Measurements from ENCODE around the gene NKG7.
"Not testable (repeated sequence)": the region's sequence is repeated elsewhere in the genome, so short reads cannot be mapped to it uniquely, and the experiment has no call there.

NKG7 gene, protein sequence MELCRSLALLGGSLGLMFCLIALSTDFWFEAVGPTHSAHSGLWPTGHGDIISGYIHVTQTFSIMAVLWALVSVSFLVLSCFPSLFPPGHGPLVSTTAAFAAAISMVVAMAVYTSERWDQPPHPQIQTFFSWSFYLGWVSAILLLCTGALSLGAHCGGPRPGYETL

DNA sequence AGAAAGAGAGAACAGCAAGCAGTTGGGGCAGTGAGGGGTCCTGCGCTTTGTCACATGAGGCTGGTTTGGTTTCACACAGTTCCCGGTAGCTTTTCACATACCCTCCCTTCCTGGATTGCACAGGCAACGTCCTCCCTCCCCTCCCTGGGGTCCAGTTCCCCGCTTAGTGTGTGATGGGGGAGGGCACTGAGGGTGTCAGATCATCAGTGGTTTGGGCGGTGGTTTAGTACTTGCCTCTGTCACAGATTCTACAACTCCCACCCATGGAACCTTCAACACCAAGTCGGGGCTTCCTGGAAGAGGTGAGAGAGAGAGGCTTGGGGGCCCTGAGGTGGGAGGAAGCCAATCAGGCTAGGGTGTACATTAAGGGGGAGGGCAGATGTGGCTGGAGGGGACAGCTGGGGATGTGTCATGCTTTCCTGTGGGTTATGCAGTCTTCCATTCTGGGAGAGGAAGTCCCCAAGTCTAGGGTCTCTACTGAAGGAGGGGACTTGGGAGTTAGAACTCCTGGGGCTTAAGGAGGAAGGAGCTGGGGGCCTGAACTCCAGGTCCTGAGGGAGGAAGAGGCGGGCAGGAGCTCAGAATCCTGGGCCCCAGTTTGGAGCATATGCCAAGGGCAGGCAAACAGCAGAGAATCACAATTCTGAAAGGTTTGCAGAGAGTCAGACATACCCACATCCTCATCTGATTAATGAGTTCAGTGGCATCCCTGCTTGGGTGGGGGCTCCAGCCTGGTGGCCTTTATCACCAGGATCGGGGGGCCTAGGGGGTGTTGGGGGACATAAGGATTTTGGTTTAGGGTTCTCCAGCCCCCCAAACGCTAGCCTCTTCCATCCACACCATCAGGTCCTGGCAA lies at the start of gene NKG7:
TSS of gene NKG7 (minus strand) at position 6 of the 856 bp plus-strand sequence. CDS start 119 bp downstream, outside the sequence.
- DNase-seq, result peak; percentile 92

DNA sequence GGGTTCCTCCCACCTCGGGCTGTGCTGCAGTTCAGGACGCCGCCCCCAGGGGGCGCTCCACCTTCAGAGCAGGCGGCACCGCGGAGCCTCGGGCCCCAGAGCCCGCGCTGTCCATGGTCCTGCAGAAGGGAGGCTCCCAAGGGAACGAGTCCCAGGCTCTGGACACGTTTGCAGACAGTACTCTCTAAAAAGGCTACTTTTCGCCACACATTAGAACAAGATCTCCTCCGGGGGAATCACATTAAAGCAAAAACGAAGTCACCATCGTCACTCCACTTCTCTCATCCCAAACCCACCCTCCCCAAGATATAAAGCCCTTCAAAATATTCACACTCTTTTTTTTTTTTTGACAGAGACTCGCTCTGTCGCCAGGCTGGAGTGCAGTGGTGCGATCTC lies 49.6 kb upstream of the NKG7 start:
- peak; percentile 68 for DNase-seq

DNA sequence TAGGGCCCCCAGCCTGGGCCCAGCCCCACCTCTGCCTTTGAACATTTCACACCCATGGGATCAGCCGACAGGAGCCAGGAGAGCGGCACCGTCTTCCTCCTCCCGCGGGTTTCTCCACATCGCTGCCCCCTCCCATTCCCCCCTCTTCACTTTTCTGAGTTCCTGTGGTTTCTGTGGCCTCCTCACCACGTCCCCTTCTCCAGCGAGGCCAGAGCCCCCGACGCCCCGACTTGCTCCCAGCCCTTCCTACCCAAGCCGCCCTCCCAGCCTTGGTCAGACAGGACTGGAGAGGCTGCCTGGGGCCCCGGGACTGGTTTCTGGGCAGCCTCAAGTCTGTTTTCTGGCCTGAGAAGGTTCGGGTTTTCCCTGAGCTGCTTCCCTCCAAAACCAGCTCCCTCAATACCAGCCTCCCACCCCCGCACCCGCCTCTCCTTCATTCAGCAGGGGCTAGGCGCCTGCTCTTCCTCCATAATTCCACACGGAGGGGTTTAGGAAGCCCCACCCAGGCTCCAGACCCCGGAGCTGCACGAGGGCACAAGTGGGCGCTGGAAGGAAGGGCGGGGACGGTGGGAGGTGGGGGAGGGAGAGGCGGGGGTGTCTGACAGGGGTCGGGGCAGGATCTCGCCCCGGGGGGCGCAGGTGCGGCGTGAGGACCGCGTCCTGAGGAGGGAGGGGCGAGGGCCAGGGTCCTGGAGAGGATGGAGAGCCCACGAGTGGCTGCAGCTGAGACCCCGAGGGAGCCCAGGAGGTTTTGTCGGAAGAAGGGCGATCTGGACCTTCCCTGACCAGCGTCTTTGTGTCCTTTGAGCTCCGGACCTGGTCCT lies 49.0 kb upstream of the NKG7 start:
- DNase-seq, result no peak

DNA sequence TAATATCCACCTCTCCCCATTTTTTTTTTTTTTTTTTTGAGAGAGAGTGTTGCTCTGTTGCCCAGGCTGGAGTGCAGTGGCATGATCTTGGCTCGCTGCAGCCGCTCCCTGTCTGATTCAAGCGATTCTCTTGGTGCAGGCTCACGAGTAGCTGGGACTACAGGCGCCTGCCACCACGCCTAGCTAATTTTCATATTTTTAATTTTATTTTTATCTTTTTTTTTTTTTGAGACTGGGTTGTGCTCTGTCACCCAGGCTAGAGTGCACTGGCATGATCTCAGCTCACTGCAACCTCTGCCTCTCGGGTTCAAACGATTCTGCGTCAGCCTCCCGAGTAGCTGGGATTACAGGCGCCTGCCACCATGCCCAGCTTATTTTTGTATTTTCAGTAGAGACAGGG lies 48.1 kb upstream of the NKG7 start:
- DNase-seq, result not testable (repeated sequence)

- no peak for DNase-seq
These were observed 46.3 kb upstream of the NKG7 start for GRCh38 chr19:51418707-51419106.

DNA sequence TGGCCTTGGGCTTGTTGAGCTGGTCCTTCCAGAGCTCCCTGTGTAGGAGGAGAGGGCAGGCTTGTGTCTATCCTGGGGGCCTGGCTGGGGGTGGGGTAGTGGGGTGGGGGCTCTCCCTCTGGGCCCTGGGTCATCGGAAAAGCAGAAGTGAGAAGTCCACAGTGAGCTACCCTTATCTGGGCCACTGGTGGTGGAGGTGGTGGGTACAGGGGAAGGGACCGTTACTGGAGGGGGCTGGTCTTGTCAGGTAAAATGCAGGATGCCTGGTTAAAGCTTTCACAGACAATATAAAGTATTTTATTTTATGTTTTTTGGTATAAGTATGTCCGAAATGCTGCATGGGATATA lies 45.3 kb upstream of the NKG7 start:
- no peak for DNase-seq

GRCh38 chr19:51417107-51417809 lies 44.8 kb upstream of the NKG7 start, which contains the start of gene SIGLEC10:
Gene SIGLEC10 (minus strand): TSS chr19:51417642. CDS start chr19:51417581, 61 bp downstream.
- DNase-seq, result no peak

DNA sequence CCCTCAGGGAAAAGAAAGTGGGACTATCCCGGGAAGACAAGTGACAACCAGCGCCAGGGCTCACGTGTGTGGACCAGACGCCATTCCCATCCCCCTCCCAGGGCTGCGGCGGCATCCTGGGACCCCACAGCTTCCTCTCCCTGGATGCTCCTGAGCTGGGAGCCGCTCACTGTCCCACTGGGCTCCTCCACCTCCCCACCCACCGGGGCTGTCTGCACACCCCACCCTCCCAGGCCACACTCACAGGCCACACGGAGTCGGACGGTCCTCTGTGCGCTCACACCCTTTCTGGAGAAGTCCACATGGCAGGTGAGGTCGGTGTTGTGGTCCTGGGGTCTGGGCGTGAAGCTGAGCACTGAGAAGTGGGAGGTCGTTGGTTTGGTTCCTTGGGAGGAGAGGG lies 44.0 kb upstream of the NKG7 start:
- DNase-seq, result not testable (repeated sequence)

DNA sequence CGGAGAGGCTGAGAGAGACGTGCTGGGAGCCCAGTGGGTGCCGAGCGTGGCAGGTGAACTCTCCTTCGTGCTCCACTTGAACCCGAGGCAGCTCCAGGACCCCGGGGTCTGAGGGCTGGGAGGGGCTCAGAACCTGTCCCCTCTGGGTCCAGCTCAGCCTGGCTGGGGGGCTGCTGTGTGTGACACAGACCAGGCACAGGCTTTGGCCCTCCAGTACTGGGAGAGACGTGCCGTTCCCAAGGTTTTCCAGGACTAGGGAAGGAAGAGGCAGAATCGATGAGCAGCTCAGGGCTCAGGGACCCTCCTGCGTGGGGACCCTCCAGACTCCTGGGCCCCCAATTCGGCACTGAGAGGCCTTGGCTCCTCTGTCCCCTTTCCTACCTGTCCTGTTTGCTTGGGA lies 42.7 kb upstream of the NKG7 start:
- DNase-seq, result no peak

DNA sequence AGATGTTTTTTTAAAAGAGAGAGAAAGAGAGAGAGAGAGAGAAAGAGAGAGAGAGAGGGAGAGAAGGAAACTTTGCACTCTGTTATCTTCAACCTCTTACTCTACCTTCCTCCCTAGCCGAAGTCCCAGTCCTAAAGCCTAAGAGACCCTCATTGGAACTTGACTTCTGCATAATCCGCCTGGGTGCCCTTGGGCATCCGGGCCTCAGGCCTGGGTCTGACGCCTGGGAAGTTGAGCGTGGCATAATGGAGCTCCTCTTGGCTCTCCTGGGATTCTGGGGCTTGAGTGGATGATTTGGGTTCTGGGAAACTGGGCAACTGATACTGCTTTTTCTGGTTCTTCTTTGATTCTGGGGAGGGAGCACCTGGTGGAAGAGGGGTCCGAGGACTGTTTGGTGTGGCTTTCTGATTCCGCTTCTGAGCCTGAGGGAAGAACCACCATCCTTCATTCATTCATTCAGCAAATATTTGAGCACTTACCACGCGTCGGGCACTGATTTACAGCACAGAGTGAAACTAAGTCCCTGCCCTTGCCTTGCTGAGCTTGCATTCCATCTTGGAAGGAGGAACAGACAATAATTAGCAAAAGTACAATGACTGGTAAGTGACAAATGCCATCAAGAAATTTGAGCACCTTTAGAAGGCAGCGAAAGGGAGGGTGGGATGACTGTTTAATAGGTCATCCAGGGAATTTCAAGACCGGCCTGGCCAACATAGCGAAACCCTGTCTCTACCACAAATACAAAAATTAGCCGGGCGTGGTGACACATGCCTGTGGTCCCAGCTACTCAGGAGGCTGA lies 38.7 kb upstream of the NKG7 start:
- DNase-seq, result no peak

DNA sequence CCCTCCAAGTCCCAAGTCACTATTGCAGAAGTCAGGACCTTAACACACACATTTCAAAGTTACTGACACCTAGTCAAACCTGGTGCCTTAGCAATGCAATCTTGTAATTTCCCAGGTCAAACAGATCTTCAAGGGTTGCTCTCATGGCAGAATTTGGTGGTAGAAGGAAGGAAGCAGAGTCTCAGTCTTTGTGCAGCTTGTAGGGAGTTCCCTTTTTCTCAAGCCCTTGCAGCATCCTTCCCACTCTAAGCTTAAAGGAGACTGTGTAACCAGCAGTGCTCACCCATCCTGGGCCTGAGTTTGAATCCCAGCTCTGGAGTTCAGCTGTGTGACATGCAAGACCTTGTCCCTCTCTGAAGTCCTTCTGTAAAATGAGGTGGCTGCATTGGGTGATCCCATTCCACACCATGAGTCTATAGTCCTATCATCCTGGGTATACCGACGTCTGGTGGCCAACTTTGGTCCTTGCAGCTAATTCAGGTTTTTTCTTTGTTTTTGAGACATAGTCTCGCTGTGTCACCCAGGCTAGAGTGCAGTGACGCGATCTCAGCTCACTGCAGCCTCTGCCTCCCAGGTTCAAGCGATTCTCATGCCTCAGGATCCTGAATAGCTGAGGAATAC lies 35.2 kb upstream of the NKG7 start:
- peak; percentile 51 for DNase-seq

DNA sequence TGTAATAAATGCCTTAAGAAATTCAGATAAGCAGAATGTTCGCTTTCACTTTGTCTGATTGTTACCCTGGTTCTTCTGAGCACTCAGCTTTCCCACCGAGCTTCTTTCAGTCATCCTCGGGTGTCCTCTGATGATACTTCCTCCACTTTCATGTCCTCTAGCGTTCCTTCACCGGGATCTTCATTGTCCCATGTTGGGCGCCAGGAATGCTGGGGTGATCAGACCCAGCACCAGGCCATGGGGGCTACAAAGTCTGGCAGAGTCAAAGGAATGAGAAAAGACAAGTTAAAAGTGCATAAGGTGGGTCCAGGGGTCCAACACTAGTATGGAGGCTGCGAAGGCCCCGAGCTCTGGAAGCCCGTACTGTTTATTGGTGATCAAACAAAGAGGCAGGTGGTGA lies 29.7 kb upstream of the NKG7 start:
- DNase-seq, result no peak

GRCh38 chr19:51399936-51400335 lies 27.5 kb upstream of the NKG7 start:
- DNase-seq, result not testable (repeated sequence)

- DNase-seq, result no peak
These were observed 26.8 kb upstream of the NKG7 start for GRCh38 chr19:51399231-51399630.

- peak; percentile 58 for DNase-seq
These were observed 25.7 kb upstream of the NKG7 start for GRCh38 chr19:51398096-51398704.

DNA sequence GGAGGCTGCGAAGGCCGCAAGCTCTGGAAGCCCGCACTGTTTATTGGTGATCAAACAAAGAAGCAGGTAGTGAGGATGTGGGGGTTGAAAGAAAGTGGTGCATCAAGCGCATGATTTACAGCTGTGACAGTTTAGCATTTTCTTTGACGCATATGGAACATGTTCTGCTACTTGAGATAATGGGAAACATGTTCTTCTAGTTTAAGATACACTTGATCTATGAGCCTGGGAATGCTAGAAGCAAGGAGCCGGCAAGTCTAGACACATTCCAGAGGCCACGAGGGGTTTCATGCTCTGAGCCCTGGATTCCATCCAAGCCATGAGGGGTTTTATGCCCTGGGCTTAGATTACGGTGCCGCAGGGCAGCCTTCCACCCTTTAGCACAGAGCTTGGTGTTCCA lies 25.0 kb upstream of the NKG7 start:
- not testable (repeated sequence) for DNase-seq

GRCh38 chr19:51396175-51396574 lies 23.7 kb upstream of the NKG7 start:
- no peak for DNase-seq

- DNase-seq, result peak; percentile 95
These were observed 21.8 kb upstream of the NKG7 start for GRCh38 chr19:51394050-51394836.

DNA sequence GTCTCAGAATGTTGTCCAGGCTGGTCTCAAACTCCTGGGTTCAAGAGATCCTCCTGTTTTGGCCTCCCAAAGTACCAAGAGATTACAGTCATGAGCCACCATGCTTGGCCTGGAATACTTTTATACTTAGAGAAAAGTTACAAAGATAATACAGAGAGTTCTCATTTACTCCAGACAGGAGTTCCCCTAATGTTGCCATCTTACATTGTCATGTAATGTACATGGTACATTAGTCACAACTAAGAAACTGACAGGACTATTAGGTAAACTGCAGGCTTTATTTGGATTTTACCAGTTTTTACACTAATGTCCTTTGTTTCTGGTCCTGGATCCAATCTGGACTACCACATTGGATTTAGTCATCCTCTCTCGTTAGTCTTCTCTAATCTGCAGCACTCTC lies 20.2 kb upstream of the NKG7 start:
- DNase-seq, result no peak

- no peak for DNase-seq
These were observed 18.7 kb upstream of the NKG7 start for GRCh38 chr19:51391073-51391611.
